Measurements from ENCODE around the gene MAPKAP1.

MAPKAP1 gene

DNA sequence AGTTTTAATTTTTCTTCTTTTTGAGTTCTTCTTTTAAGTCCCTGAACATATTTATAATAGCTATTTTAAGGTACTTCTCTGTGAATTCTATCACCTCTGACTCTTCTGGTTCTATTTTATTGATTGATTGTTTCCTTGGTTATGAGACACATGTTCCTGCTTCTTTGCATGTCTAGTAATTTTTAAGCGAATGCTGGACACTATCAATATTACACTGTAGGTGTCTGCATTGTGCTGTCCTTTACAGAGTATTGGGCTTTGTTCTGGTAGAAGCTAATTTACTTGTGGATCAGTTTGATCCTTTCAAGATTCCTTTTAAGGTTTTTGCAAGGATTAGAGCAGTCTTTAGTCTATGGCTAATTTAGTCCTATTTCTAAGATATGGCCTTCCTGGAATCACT lies 249.7 kb downstream of the MAPKAP1 start:
- no peak for DNase-seq
- in situ Hi-C loops (cut with MboI; ENCODE audit: low pct_unique_long_range_greater_than_20kb, low sequenced_read_pairs): no loop called here

DNA sequence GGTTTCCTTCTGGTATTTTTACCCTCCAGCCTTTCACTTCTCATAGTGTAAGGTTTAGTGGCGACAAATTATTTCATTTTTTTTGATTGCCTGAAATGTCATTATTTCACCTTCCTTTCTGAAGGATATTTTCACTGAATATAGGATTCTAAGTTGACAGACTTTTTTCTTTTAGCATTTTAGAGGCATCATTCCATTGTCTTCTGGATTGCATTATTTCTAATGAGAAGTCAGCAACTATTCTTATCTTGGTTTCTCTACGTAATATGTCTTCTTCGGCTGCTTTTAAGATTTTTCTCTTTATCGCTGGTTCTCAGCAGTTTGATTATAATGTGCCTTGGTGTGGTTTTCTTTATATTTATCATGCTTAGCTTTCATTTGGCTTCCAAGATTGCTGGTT lies 251.1 kb downstream of the MAPKAP1 start:
- in situ Hi-C loops (cut with MboI; ENCODE audit: low pct_unique_long_range_greater_than_20kb, low sequenced_read_pairs): no loop called here
- no peak for DNase-seq

- in situ Hi-C loops (cut with MboI; ENCODE audit: low pct_unique_long_range_greater_than_20kb, low sequenced_read_pairs): no loop called here
- no peak for DNase-seq
Observed at GRCh38 chr9:125455132-125455531, 251.9 kb downstream of the MAPKAP1 start.

- DNase-seq: no peak
- in situ Hi-C loops (cut with MboI; ENCODE audit: low pct_unique_long_range_greater_than_20kb, low sequenced_read_pairs): no loop called here
Observed at GRCh38 chr9:125447202-125447802, 259.7 kb downstream of the MAPKAP1 start.

DNA sequence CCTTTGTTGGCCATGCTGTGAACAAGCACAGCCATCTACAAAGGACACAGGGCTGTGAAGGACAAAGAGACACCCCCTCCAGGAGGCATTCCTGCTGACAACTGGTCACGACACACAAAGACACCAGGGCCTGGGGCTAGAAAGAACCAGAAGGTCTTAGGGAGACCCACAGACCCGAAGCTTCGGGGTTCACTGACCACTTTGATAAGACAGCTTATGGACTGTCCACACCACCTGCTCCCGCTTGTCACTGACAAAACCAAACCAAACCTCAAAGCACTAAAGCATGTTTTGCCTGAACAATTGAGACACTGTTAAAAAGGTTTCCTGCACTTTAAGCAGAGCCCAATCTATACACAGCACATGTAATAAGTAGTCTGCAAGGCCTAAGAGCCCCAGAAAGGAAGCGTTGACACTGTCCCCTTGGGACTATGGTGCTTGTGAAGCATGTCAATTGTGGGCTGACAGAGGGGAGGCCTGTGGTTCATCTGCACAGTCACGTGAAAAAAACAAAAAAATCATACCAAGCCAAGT lies 260.4 kb downstream of the MAPKAP1 start:
- in situ Hi-C loops (cut with MboI; ENCODE audit: low pct_unique_long_range_greater_than_20kb, low sequenced_read_pairs): no loop called here

GRCh38 chr9:125444956-125445506 lies 262.0 kb downstream of the MAPKAP1 start:
- DNase-seq: no peak
- in situ Hi-C loops (cut with MboI; ENCODE audit: low pct_unique_long_range_greater_than_20kb, low sequenced_read_pairs): no loop called here

More for the DNA sequence above, 260.4 kb downstream of the MAPKAP1 start:
- DNase-seq: peak; percentile 25

DNA sequence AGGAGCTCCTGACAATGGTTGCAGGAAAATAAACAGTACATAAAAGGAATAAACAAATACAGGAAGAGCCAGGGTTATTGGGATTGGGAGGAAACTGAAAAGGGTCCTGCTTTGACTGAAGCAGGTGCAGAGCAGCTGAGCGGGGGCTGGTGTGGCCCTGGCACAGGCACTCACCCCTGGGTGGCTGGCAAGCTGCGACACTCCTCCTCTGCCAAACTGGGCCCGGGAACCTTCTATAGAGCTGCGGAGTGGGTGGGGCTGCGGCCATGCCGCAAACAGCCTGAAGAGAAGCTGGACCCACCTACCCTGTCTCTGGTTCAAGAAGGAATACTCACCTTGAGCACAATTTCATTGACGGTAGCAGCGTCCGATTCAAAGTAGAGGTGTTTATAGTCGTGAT lies 262.8 kb downstream of the MAPKAP1 start:
- DNase-seq: no peak
- in situ Hi-C loops (cut with MboI; ENCODE audit: low pct_unique_long_range_greater_than_20kb, low sequenced_read_pairs): no loop called here

- in situ Hi-C loops (cut with MboI; ENCODE audit: low pct_unique_long_range_greater_than_20kb, low sequenced_read_pairs): no loop called here
- no peak for DNase-seq
Observed at GRCh38 chr9:125443367-125443766, 263.6 kb downstream of the MAPKAP1 start.

DNA sequence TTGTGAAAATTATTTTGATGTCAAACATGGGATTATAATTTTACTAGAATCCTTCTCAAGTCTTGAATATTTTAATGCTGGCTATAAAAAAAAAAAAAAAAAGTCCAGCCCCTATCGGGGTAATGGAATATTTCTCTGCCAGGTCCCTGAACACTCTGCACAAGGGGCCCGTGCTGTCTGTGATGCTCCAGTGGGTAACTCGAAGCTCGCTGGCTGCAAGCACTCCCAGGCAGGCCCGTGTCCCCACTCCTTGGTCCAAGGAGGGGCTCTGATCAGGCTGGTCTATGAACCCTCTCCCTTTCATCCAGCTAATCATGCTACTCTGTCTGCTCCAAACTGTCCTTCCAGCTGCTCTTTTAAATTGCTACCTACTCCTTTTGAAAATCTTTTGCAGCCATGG lies 264.6 kb downstream of the MAPKAP1 start:
- DNase-seq: no peak
- in situ Hi-C loops (cut with MboI; ENCODE audit: low pct_unique_long_range_greater_than_20kb, low sequenced_read_pairs): no loop called here

- in situ Hi-C loops (cut with MboI; ENCODE audit: low pct_unique_long_range_greater_than_20kb, low sequenced_read_pairs): no loop called here
- DNase-seq: no peak
Observed at GRCh38 chr9:125440411-125440810, 266.6 kb downstream of the MAPKAP1 start.

DNA sequence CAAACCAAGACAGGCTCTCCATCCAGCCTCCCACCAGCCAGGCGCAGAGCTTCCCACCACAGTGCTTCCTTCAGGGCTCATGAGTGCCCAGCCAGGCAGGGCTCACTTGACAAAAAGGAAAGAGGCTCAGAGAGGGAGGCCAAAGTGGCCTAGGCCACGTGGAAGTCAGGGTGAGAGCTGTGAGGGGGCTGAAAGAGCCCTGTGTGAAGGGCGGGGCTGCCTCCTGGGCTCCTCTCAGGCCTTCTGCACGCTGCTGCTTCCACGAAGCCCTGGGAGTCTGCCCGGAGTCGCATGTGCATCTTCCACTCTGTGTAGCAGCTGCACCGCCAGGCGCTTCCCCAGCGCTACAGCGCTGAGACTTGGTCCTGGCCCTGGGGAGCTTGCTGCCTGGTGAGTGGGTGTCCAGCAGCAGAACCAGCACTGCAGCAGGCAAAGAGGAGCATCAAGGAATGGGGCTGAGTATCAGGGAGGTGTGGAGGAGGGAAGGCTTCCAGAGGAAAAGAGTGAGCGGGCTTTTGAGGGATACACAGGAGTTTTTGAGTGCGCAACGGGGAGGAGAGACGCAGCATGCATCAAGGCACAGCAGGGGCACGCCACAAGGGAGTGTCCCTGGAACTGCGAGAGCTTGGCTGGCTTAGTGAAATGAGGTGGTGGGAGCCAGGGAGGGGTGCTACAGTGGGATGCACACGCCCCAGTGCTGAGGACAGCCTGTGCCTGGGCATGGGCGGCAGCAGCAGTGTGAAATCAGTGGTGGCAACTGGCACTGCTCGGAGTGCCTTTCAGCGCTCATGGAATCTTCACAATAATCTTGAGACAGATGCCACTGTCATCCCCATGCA lies 267.4 kb downstream of the MAPKAP1 start:
- DNase-seq: no peak
- in situ Hi-C loops (cut with MboI; ENCODE audit: low pct_unique_long_range_greater_than_20kb, low sequenced_read_pairs): no loop called here

GRCh38 chr9:125438506-125439433 lies 268.2 kb downstream of the MAPKAP1 start:
- in situ Hi-C loops (cut with MboI; ENCODE audit: low pct_unique_long_range_greater_than_20kb, low sequenced_read_pairs): no loop called here
- DNase-seq: no peak

GRCh38 chr9:125437771-125438221 lies 269.2 kb downstream of the MAPKAP1 start:
- DNase-seq: no peak
- in situ Hi-C loops (cut with MboI; ENCODE audit: low pct_unique_long_range_greater_than_20kb, low sequenced_read_pairs): no loop called here

DNA sequence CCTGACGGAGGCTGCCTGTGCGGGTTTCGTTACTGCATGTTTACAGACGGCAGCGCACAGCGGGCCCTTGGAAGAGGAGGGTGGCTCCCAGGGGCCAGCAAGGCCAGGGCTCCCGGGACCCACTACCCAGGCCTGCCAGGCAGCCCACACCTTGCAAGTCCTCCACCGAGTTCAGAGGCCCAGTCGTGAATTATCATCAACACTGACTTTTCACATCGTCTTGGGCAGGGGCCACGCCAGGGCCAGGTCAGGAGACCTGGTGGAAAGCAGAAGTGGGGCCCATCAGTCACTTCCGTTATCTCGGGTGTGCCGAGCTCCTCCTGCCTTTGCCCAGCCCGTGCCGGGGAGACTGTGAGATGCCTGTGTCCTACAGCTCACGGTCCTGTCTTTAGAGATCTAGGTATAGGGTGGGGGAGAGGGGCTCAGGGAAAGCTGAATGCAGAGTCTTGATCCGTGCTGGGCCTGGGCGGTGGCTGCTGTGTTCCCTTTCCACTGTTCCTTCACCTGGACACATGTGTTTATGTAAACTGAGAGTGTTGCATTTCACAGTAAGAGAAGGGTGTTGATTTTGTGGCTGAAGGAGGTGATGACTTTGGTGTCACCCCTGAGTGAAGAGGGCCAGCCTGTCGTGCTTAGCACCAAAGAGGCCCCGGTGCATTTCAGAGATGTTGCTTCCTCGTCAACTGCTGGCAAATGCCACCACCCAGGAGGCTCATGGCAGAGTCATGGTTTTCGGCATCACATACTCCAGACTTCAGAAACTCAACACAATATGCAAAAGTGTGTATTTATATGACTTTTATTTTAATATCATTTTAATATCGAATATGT lies 270.2 kb downstream of the MAPKAP1 start:
- in situ Hi-C loops (cut with MboI; ENCODE audit: low pct_unique_long_range_greater_than_20kb, low sequenced_read_pairs): no loop called here

DNA sequence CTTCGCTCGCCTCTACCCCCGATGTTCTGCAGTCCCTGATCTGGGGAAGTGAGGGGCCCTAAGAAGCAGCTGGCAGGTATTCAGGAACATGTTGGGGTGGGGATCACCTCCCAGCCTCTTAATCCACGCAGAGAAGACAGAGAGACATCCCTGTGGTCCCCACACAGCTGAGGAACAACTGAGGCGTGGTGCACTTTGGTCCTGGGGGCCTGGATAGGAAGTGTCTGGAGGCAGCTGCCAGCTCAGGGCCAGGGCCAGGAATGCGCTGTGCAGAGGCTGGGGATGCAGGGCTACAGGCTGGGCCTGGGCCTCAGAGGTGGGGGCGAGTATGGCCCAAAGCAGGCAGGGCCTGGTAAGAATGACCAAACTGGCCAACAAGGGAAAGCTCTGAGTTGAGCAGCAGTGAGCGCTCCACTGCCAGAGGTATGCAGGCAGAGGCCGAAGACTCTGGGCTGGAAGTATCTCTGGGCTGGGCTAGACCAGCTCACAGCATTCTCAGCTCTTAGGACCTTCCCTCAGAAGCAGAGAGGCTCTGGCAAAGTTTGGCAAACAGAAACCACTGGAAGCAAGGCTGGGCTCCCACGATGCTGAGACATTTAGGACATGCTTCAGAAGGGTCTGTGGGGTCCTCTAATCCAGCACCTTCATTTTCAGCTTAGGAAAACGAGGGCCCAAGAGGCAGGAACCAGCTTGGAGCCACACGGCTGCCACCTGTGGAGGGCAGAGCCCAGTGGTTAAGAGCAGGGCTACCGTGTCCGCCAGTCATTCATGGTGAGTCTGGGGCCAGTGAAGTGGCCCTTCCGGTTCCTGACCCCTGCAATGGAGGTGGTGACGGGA lies 271.0 kb downstream of the MAPKAP1 start:
- no peak for DNase-seq
- in situ Hi-C loops (cut with MboI; ENCODE audit: low pct_unique_long_range_greater_than_20kb, low sequenced_read_pairs): no loop called here

More for the DNA sequence above, 270.2 kb downstream of the MAPKAP1 start:
- DNase-seq: no peak

DNA sequence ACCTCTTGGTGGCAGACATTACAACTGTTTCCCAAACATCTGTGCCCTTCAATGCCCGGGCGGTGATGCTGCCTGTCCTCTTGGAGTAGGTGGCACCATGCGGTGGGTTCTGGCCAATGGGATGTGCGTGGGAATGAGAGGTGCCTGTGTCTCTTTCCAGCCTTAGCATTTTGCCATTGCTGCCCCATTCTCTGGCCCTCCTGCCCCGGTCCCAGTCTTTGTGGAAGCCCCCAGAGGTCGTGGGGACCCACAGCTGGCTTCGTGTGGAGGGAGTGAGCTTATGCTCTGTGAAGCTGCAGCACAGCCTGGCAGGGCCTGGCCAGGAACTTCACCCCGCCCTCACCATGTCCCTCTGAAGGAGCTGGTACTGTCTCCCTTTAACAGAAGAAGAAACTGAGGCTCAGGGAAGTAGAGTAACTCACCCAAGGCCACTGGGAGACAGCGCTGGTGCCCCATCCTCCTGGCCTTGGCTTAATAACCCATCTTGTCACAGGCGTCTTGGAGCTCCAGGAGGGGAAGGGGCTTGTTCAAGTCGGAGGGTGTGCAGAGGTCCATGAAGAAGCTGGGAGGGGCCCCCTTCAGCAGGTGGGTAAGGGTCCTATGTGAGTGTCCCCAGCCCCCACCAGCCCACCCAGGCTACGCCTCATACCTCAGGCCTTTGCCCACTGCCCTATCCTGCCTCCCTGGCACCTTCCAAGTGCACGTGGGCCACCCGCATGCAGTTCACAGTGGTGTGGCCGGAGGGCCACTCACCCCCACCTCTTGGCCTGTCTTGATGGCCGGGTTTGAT lies 271.8 kb downstream of the MAPKAP1 start:
- in situ Hi-C loops (cut with MboI; ENCODE audit: low pct_unique_long_range_greater_than_20kb, low sequenced_read_pairs): no loop called here
- no peak for DNase-seq
